Measurements from ENCODE around the gene C19orf12.
A peak's percentile ranks its signal among the peaks of the same experiment; 100 is the strongest.

The C19orf12 gene

GRCh38 chr19:29753190-29753933, 38.3 kb upstream of the C19orf12 start:
- Histone ChIP-seq H3K4me1 (ENCODE audit: insufficient read depth, low read length, severe bottlenecking) (no peaks in the 10 kb centered on the region), H3K4me3 (ENCODE audit: low read depth, low read length, poor library complexity, severe bottlenecking) (peak overlapping the region; percentile 1), H3K36me3 (ENCODE audit: insufficient read depth, low read length) (no peaks in the 10 kb centered on the region), H3F3A (ENCODE audit: insufficient read depth, low read length) (no peaks in the 10 kb centered on the region), H4K20me1 (ENCODE audit: insufficient read depth, low read length) (no peaks in the 10 kb centered on the region), H3K27me3 (ENCODE audit: insufficient read depth, low read length) (no peaks in the 10 kb centered on the region), H2AFZ (ENCODE audit: low read length) (no peak overlapping the region), H3K9me3 (ENCODE audit: low read length) (no peaks in the 10 kb centered on the region), H3K4me2 (ENCODE audit: low read length) (peak overlapping the region; percentile 26; the same call in 1 of the 2 replicates), H3K27ac (ENCODE audit: low read depth, low read length, poor library complexity, severe bottlenecking) (no peak overlapping the region), H3K9me2 (ENCODE audit: low read depth, low read length) (no peaks in the 10 kb centered on the region), H3K79me2 (ENCODE audit: insufficient read depth, low read length) (no peaks in the 10 kb centered on the region), H3K9ac (ENCODE audit: low read length) (no peak overlapping the region)
- TF ChIP-seq EZH2 (IDR thresholded peaks at IDR 0.05; ENCODE audit: borderline replicate concordance, low read length) = no peak
- TF ChIP-seq, protein P1, sequence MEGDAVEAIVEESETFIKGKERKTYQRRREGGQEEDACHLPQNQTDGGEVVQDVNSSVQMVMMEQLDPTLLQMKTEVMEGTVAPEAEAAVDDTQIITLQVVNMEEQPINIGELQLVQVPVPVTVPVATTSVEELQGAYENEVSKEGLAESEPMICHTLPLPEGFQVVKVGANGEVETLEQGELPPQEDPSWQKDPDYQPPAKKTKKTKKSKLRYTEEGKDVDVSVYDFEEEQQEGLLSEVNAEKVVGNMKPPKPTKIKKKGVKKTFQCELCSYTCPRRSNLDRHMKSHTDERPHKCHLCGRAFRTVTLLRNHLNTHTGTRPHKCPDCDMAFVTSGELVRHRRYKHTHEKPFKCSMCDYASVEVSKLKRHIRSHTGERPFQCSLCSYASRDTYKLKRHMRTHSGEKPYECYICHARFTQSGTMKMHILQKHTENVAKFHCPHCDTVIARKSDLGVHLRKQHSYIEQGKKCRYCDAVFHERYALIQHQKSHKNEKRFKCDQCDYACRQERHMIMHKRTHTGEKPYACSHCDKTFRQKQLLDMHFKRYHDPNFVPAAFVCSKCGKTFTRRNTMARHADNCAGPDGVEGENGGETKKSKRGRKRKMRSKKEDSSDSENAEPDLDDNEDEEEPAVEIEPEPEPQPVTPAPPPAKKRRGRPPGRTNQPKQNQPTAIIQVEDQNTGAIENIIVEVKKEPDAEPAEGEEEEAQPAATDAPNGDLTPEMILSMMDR (IDR thresholded peaks at IDR 0.05; ENCODE audit: low read length) = no peak

DNA sequence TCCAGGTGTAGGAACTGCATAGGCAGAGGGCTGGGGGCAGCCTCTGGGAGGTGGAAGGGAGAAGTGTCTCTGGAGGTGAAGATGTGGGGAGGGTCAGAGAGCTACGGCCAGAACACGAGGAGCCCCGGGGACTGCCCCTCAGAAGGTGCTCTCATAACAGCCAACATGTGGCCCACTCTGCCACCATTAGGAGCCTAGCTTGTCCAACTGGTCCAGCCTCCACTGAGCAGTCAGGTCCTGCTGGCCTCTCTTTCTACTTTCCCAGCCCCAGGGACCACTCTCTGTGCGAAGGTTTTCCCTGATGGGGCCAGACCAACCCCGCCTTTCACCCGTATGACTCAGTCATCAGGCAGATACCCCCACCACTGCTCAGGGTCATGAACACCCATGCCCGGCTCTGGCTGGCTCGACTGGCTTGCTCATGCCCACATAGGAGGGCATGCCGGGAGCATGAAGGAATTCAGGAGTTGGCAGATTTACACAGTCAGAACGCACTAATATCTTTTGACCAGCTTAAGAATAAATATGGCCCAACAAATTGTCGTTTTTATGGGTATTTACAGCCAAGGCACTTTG, 37.5 kb upstream of the C19orf12 start:
- no peak overlapping the region for H3K4me2 ChIP-seq (ENCODE audit: low read length)
- H2AFZ ChIP-seq (ENCODE audit: low read length) = no peak overlapping the region
- no peak overlapping the region for H3K4me3 ChIP-seq (ENCODE audit: low read depth, low read length, poor library complexity, severe bottlenecking)
- H4K20me1 ChIP-seq (ENCODE audit: insufficient read depth, low read length) = no peaks in the 10 kb centered on the region
- no peaks in the 10 kb centered on the region for H3K36me3 ChIP-seq (ENCODE audit: insufficient read depth, low read length)
- H3K9me2 ChIP-seq (ENCODE audit: low read depth, low read length) = no peaks in the 10 kb centered on the region
- no peaks in the 10 kb centered on the region for H3K79me2 ChIP-seq (ENCODE audit: insufficient read depth, low read length)
- no peaks in the 10 kb centered on the region for H3K4me1 ChIP-seq (ENCODE audit: insufficient read depth, low read length, severe bottlenecking)
- no peaks in the 10 kb centered on the region for H3F3A ChIP-seq (ENCODE audit: insufficient read depth, low read length)
- H3K9ac ChIP-seq (ENCODE audit: low read length) = no peak overlapping the region
- no peaks in the 10 kb centered on the region for H3K9me3 ChIP-seq (ENCODE audit: low read length)
- H3K27me3 ChIP-seq (ENCODE audit: insufficient read depth, low read length) = no peaks in the 10 kb centered on the region
- H3K27ac ChIP-seq (ENCODE audit: low read depth, low read length, poor library complexity, severe bottlenecking) = no peak overlapping the region
- TF ChIP-seq, protein P1 (IDR thresholded peaks at IDR 0.05; ENCODE audit: low read length) = no peak
- TF ChIP-seq EZH2 (IDR thresholded peaks at IDR 0.05; ENCODE audit: borderline replicate concordance, low read length) = no peak

- H3K9me2 ChIP-seq (ENCODE audit: low read depth, low read length) = no peaks in the 10 kb centered on the region
- no peaks in the 10 kb centered on the region for H3K27me3 ChIP-seq (ENCODE audit: insufficient read depth, low read length)
- H3K9me3 ChIP-seq (ENCODE audit: low read length) = no peaks in the 10 kb centered on the region
- no peak overlapping the region for H3K9ac ChIP-seq (ENCODE audit: low read length)
- no peaks in the 10 kb centered on the region for H4K20me1 ChIP-seq (ENCODE audit: insufficient read depth, low read length)
- no peaks in the 10 kb centered on the region for H3K79me2 ChIP-seq (ENCODE audit: insufficient read depth, low read length)
- no peak overlapping the region for H3K4me3 ChIP-seq (ENCODE audit: low read depth, low read length, poor library complexity, severe bottlenecking)
- H3K4me1 ChIP-seq (ENCODE audit: insufficient read depth, low read length, severe bottlenecking) = no peaks in the 10 kb centered on the region
- no peaks in the 10 kb centered on the region for H3K36me3 ChIP-seq (ENCODE audit: insufficient read depth, low read length)
- TF ChIP-seq, protein P1 (IDR thresholded peaks at IDR 0.05; ENCODE audit: low read length) = no peak
- TF ChIP-seq EZH2 (IDR thresholded peaks at IDR 0.05; ENCODE audit: borderline replicate concordance, low read length) = no peak
- H3F3A ChIP-seq (ENCODE audit: insufficient read depth, low read length) = no peaks in the 10 kb centered on the region
- H2AFZ ChIP-seq (ENCODE audit: low read length) = no peak overlapping the region
- H3K27ac ChIP-seq (ENCODE audit: low read depth, low read length, poor library complexity, severe bottlenecking) = no peak overlapping the region
- no peak overlapping the region for H3K4me2 ChIP-seq (ENCODE audit: low read length)
These were observed 36.9 kb upstream of the C19orf12 start for GRCh38 chr19:29751932-29752331.

All from OCI-LY1 (cell line).